H1 (cell line): Measurements from ENCODE around the gene DMRT1. TPM values are rescaled to one million over a fixed set of nuclear protein-coding genes. Genes with fewer than 3 reads are reported as not detected.

Experiments
- ASH2L ChIP-seq: fragments of 200-600, 300-600 bp; sonication (generic); IDR thresholded peaks from one replicate; pipeline ENCODE4 v1.7.1; 2017; ENCODE audit warnings: low read length
- CTBP2 ChIP-seq: IDR thresholded peaks from 2 replicates; pipeline ENCODE4 v1.7.0; 2011; ENCODE audit warnings: borderline replicate concordance, mild to moderate bottlenecking, moderate library complexity, mixed read lengths, low read length; ENCODE audit not compliant: insufficient read depth, insufficient read length
- CTCF ChIP-seq, 3 experiments: IDR thresholded peaks; 1 replicate in 2 of 3; 2 replicates in 1 of 3; pipeline versions ENCODE4 v1.5.1 to v1.6.1; 2011; ENCODE audit warnings: low read length in 3 of 3, mild to moderate bottlenecking in 3 of 3, inconsistent platforms in 2 of 3, low read depth in 1 of 3, moderate library complexity in 1 of 3; ENCODE audit not compliant: insufficient read depth in 1 of 3; ENCODE audit errors: control extremely low read depth in 1 of 3
- KDM4A ChIP-seq: IDR thresholded peaks from one replicate; pipeline ENCODE4 v1.7.1; 2012; ENCODE audit warnings: low read depth, mild to moderate bottlenecking, moderate library complexity, low read length, inconsistent platforms; ENCODE audit not compliant: severe bottlenecking
- NRF1 ChIP-seq: IDR thresholded peaks from 2 replicates; pipeline ENCODE4 v1.6.1; 2011; ENCODE audit warnings: mild to moderate bottlenecking, low read depth, low read length, improper control_type of control experiment
- RFX5 ChIP-seq: IDR thresholded peaks from 2 replicates; pipeline ENCODE4 v1.6.1; 2011; ENCODE audit warnings: low read depth, low read length, improper control_type of control experiment, borderline replicate concordance
- SUZ12 ChIP-seq: fragments of 200-600 bp; sonication (generic); IDR thresholded peaks from 2 replicates; pipeline ENCODE4 v1.6.1; 2012; ENCODE audit warnings: mild to moderate bottlenecking, inconsistent platforms, low read length, moderate library complexity, mixed read lengths
- YY1 ChIP-seq: IDR thresholded peaks from 2 replicates; pipeline ENCODE4 v1.6.1; 2011; ENCODE audit warnings: low read depth, mild to moderate bottlenecking, low read length
- polyA plus RNA-seq, 7 experiments: library from polyadenylated mRNA; depleted of rRNA in 3 of 7; stranded (reverse) in 5 of 7; unstranded in 2 of 7; fragments of >200 nt in 5 of 7; fragments of 200-250 nt in 2 of 7; gene quantifications; 1 replicate in 5 of 7; 2 replicates in 1 of 7; 4 replicates in 1 of 7; pipeline versions ENCODE4 v1.2.1 to v1.2.3, GENCODE V29; 2011 to 2013; ENCODE audit warnings: missing spikeins in 2 of 7, mixed read lengths in 2 of 7
- total RNA-seq: library from RNA; stranded (reverse); fragmentation: NEBNext Ultra II Directional; extraction: Animal tissue kit (Norgen Biotek cat#: 25700); gene quantifications from 2 replicates; pipeline ENCODE4 v1.2.1, GENCODE V29; 2021

DMRT1 gene
- total and polyA plus RNA-seq, 2 of the 8 experiments (the other 6 are each of a cell fraction or from before 2014, with no cell fraction given): 0.15 TPM; not detected in 1

GRCh38 chr9:976258-976942, 134.9 kb downstream of the DMRT1 start, which contains the start of gene DMRT3 (continued):
- TF ChIP-seq NRF1 (no peak), ASH2L (peak; percentile 45), KDM4A (peak; percentile 54), RFX5 (no peak), CTBP2 (peak; percentile 98), CTCF (IDR thresholded peaks at IDR 0.05; ENCODE audit: control extremely low read depth in 1 of 3, insufficient read depth in 1 of 3, low read depth in 1 of 3, low read length in 3 of 3) (peak in 1 of 3 experiments; percentile 22; a peak in 1 of 4 replicates), SUZ12 (peak; percentile 62; the same call in 1 of the 2 replicates), YY1 (no peak)
